ENCODE measurements around the gene SAMD1.

DNA sequence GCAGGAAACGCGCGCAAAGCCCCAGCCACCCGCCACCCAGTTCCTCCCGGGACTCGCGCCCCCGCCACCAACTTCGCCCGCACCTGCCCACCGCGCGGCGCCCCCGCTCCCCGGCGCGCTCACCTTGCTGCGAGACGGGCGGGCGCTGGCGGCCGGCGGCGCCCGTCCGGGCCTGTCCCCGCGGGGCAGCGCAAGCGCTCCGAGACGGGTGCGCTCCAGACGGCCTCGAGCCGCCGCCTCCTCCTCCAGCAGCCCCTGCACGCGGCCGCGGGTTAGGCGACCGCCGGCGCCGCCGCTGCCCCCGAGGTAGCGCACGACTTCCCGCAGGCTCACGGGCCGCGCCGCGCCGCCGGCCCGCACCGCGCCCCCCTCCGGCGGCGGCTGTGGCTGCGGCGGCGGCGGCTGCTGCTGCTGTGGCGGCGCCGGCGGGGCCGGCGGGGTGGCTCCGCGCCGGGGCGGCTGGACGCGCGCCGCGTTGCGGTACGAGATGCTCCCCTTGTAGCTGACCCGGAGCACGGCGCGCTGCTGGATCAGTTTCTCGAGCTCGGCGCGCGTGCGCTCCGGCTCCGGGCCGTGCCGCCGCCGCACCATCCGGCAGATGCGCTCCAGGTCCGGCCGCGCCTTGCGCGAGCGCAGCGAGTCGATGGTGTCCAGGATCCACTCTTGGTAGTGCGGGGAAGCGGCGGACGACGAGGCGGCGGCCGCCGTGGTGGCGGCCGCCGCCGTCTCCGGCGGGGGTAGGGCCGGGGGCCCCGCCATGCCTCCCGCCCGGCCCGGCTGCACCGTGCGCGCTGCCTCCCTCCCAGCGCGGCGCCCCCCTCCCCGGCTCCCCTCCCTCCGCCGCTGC lies 666 bp downstream of the SAMD1 start:
- TF ChIP-seq, protein P1, sequence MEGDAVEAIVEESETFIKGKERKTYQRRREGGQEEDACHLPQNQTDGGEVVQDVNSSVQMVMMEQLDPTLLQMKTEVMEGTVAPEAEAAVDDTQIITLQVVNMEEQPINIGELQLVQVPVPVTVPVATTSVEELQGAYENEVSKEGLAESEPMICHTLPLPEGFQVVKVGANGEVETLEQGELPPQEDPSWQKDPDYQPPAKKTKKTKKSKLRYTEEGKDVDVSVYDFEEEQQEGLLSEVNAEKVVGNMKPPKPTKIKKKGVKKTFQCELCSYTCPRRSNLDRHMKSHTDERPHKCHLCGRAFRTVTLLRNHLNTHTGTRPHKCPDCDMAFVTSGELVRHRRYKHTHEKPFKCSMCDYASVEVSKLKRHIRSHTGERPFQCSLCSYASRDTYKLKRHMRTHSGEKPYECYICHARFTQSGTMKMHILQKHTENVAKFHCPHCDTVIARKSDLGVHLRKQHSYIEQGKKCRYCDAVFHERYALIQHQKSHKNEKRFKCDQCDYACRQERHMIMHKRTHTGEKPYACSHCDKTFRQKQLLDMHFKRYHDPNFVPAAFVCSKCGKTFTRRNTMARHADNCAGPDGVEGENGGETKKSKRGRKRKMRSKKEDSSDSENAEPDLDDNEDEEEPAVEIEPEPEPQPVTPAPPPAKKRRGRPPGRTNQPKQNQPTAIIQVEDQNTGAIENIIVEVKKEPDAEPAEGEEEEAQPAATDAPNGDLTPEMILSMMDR (IDR thresholded peaks at IDR 0.05), result no peak
- TF ChIP-seq POLR2A (IDR thresholded peaks at IDR 0.05), result no peak

Measured in lower leg skin (tissue), 3 donors.